Hepatocyte (in vitro differentiated cells): ENCODE results near the gene STOML2.

Experiments used
- CTCF ChIP-seq: fragments of 200-600 bp; sonication (generic); IDR thresholded peaks from 2 replicates; pipeline ENCODE4 v1.5.1; 2016; ENCODE audit warnings: antibody characterized with exemption, mild to moderate bottlenecking; ENCODE audit not compliant: poor library complexity
- EZH2 ChIP-seq: fragments of 200-600 bp; sonication (generic); IDR thresholded peaks from 2 replicates; pipeline ENCODE4 v1.6.1; 2016; ENCODE audit warnings: antibody characterized with exemption, mild to moderate bottlenecking, borderline replicate concordance
- EZH2phosphoT487 ChIP-seq: fragments of 200-600 bp; sonication (generic); IDR thresholded peaks from one replicate; pipeline ENCODE4 v1.6.1; 2018; ENCODE audit warnings: antibody characterized with exemption, mild to moderate bottlenecking, low read depth, moderate library complexity; ENCODE audit not compliant: unreplicated experiment, severe bottlenecking

- TF ChIP-seq CTCF (no peak), EZH2phosphoT487 (no peak), EZH2 (no peak)
These were observed 33.9 kb upstream of the STOML2 start for GRCh38 chr9:35136866-35137265.
